HG03575 (cell line): ENCODE results near the gene DGAT2L6.
"Not testable (repeated sequence)": the region's sequence is repeated elsewhere in the genome, so short reads cannot be mapped to it uniquely, and the experiment has no call there.

ENCODE experiments used
- ATAC-seq: cut with Tn5 transposase; IDR thresholded peaks from one replicate; pipeline ENCODE4 v1.9.1; 2021; ENCODE audit not compliant: unreplicated experiment, insufficient number of reproducible peaks, low FRiP score; ENCODE audit errors: extremely low read depth

The DGAT2L6 gene

DNA sequence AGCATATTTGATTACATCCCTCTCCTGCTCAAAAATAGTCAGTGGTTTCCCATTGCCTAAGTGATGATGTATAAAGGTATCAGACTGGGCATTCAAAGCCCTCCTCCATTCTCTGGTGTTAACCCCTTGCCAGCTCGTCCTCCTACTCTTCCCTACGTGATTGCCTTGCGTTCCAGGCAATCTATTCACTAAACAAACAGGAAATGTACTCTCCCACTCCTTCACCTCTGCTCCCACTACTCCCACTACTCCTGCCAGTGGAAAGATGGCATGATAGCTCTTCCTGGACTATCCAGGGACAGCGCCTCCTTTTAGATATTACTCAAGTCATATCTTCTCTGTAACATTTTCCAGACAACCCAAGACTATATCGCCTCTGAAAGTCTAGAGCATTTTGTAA lies 5.8 kb downstream of the DGAT2L6 start:
- no peak for ATAC-seq

DNA sequence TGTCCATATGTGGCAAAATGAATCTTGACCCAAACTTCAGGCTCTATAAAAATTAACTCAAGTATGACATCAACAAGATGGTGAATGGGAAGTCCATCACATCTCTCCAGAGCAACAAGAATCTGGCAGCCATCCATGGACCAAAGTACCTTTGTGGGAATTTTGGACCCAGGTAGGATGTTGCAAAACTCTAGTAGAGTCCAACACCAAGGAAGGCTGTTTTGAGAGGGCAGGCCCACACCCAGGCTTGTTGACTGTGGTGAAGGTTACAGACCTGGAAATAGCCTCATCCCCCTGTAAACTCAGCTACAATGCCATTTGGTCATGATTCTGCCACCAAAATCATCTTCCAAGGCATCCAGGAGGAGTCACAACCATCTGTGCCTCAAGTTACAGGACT lies 12.9 kb downstream of the DGAT2L6 start:
- ATAC-seq, result no peak

DNA sequence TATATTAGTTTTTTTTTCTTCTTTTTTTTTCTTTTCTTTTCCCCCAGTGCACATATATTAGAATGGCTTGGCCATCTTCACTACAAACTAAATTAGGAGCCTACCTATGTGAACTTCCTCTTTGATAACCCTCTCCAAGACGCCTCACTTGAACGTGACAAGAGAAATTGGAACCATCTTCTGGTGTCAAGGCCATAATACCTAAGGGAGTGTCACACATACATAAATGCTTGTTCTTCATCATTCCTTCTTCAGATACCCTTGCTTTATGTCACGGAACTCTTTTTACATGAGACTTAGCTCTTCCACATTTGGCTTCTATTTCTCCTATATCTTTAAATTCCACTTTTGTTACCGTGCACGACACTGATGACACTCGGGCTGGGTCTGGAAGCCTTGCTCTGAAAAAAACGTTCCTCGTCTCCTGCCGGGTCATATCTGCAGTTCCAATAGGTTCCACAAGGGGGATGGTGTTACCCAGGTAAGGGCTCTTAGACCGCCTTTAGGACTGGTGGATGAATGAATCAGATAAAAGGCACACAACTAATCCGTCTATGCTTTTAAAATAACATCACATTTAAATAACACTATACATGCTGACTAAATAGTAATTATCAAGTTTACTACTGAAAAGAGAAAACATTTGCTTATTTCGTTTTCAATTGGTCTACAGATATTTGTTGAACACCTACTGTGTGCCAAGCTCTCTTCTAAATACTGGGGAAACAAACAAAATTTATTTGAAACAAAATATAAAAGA lies 19.9 kb downstream of the DGAT2L6 start:
- no peak for ATAC-seq

DNA sequence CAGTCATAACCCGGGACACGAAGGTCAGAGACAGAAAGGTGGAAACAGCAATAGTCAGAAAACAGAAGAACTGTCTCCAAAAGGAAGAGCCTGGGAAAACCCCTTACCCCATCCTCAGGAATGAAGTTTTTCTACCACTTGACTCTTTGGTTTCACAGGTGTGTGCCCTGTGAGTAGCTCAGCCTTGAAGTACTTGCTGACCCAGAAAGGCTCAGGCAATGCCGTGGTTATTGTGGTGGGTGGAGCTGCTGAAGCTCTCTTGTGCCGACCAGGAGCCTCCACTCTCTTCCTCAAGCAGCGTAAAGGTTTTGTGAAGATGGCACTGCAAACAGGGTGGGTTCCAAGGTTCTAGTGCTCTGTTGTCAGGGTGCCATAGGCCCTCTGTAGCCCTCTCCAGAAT lies 24.4 kb downstream of the DGAT2L6 start:
- ATAC-seq, result no peak

DNA sequence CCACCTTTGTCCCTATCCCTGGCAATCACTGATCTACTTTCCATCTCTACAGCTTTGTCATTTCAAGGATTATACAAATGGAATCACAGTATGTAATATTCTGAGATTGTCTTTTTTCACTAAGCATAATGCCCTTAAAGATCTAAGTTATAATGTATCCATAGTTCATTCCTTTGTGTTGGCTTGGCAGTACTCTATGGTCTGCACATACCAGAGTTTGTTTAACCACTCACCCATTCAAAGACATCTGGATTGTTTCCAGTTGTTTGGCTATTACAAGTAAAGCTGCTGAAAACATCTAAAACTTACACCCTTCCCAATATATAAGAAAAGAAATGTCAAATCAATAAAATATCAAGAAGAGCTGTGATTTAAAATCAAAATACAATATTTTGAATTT lies 31.2 kb downstream of the DGAT2L6 start:
- no peak for ATAC-seq

DNA sequence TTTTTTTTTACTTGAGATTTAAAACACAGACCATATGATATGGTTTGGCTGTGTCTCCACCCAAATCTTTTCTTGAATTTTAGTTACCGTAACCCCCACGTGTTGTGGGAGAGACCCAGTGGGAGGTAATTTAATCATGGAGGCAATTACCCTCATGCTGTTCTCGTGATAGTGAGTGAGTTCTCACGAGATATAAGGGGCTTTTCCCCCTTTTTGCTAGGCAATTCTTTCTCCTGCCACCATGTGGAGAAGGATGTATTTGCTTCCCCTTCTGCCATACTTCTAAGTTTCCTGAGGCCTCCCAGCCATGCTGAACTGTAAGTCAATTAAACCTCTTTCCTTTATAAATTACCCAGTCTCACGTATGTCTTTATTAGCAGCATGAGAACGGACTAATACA lies 32.3 kb downstream of the DGAT2L6 start:
- ATAC-seq, result not testable (repeated sequence)

DNA sequence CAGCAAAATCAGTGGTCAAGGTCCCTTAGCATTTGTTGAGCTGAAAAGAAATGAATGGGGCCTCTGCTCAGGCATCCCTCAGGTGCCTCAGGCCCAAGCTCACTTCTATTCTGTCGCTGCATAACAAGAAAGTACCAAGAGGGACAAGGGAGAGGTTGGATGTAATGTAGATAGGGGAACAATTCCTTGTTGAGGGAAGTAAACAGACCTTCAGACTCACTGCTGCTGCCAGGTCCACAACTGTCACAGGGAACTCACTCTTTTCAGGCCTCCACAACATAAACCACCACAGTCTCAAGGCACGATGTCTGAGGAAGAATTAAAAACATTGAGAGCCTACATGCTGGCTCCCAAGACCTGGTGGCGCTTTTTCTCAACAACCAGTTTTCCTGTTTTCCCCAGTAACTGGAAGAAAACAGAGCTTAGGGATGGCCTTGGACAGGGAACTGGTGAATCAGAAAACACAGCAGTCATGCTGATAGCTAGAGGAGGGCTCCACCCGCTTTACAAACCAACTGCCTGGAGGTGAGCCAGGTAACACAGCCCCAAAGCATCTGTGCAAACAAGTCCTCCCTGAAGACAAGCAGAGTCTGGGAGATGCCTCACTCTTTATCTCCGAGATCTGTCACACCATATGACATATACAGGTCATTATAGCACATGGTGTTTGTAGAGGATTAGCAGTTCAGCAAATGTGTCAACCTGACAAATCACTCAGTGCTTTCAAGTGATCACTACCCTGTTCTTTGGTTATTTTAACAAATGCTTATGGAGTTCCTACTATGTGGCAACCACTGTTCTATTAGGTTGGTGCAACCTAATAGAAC lies 42.9 kb downstream of the DGAT2L6 start:
- ATAC-seq, result no peak

DNA sequence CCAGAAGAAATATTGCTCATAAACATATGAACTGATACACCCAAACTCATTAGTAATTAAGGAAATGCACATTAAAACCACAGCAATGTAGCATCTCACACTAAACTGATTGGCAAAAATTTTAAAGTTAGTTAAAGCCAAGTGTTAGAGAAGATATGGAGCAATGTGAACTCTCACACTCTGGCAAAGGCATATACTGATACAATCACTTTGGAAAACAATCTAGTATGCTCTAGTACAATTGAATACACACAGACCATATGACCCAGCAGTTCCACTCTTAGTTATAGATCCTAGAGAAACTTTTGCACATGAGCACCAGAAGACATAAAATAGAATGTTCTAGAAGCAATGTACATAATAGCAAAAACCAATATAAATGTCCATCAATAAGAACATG lies 48.8 kb downstream of the DGAT2L6 start:
- no peak for ATAC-seq

DNA sequence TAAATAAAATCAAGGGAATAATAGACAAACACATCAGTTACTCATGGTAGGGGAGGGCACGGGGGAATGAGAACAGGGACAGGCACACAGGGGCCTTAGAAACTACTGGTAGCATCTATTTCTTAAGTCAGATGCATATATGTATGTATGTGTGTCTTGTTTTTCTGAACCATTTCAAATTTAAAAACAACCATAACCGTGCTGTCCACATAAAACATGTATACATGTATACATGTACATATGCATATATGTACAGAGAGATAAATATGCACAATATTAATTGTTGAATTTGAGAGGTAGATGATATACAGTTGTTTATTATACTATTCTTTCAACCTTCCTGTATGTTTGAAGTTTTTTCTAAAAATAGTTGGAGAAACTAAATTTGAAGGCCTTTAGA lies 49.4 kb downstream of the DGAT2L6 start:
- no peak for ATAC-seq

DNA sequence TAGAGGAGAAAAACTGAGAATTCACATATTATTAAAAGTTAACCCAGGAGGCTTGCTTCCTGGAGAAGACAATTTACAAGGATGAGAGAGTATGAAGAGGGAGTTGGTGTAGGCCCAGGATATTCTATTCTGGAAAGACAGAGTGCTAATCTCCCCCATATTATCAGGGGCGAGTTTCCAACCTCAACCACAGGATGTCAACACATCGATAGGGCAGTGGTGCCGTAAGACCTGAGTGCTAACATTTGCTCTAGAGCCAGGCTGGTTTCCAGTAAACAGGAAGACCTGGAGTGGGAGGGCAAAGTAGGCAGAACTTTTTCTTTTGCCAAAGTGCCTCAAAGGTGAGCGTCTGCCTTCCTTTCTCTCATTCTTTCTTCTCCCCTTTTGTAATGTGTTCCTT lies 54.4 kb downstream of the DGAT2L6 start:
- ATAC-seq, result no peak

DNA sequence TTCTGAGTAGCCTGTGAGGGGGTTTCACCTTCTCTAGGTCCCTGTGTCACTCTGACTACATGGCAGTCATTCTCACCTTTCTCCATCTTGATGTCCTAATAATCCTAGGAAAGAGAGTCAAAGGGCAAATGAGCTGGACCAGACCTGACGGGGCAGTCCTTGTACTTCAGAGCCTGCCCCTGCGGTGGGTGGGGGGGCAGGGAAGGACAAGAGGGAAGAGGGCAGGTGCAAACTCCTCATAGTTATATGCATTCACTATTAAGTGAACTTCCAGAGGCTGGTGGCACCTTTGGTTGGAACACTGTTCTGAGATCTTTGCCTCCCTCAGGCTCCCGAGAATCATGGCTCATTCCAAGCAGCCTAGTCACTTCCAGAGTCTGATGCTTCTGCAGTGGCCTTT lies 57.1 kb downstream of the DGAT2L6 start, which contains the start of gene AWAT1:
TSS of gene AWAT1 (plus strand) at position 301 of the 400 bp plus-strand sequence. CDS start at position 342, 41 bp downstream.
- no peak for ATAC-seq

DNA sequence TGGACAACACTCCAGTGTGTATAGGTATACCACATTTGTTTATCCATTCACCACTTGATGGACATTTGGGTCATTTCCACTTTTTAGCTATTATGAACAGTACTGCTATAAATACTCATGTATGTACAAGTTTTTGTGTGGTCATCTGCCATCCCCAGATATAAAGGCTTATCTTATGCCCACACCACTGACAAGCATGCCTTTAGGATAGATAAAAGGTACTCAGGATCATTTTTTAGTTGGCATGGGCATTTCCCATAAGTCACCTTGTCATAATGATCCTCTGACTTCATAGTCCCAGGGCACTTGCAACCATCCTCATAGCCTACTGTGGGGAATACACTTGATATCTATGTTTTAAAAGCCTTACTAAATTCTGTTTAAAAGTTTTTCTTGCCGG lies 63.5 kb downstream of the DGAT2L6 start:
- ATAC-seq, result no peak

DNA sequence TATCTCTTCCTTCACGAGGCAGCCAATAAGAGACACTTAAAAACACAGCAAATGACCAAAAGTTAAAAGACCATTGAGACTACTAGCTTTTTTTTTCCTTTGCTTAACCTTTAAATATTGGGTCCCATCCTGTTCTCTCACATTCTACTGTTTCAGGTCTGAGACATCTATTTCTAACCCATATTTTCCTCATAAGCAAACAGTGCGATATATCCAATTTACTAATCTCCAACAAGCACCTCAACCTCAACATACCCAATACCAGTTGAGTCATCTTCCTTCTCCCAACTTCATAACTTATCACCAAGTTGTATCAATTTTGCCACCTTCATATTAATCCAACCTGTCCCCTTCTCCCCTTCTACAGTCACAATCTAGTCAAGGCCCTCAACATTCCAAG lies 64.2 kb downstream of the DGAT2L6 start:
- no peak for ATAC-seq

DNA sequence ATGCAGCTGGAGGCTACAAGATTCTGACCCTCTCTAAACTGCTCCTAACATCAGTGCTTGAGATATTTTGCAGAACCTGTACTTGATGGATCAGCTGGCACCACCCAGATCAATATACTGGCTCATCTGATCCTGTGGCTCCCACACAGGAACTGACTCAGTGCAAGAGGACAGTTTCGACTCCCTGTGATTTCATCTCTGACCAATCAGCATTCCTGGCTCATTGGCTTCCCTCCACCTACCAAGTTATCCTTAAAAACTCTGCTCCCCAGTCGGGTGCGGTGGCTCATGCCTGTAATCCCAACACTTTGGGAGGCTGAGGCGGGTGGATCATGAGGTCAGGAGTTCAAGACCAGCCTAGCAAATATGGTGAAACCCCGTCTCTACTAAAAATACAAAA lies 66.3 kb downstream of the DGAT2L6 start:
- ATAC-seq, result not testable (repeated sequence)

DNA sequence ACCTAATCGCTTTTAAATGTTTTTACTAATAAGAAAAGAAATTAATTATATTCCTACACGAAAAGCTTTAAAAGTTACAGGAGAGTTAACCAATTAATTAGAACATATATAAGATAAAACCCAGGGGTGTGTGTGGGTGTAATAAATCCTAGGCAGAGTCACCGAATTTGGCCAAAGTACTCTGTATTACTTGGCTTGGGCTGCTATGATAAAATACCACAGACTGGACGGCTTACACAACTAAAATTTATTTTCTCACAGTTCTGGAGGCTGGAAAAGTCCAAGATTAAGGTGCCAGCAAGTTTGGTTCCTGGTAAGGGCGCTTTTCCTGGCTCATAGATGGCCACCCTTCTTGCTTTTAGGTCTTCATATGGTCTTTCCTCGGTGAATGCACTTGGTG lies 67.6 kb downstream of the DGAT2L6 start:
- no peak for ATAC-seq

DNA sequence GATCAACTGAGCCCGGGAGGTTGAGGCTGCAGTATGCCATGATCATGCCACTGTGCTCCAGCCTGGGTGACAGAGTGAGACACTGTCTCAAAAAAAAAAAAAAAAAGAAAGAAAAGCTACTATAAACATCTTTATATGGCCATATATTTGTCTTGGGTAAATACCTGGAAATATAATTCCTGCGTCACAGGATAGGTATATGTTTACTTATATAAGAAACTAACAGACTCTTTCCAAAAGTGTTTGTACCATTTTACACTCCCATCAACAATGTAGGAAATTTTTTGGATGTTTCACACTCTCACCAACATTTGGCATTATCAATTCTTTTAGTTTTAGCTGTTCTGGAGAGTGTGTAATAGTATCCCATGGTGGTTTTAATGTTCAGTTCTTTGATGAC lies 70.0 kb downstream of the DGAT2L6 start:
- ATAC-seq, result no peak

DNA sequence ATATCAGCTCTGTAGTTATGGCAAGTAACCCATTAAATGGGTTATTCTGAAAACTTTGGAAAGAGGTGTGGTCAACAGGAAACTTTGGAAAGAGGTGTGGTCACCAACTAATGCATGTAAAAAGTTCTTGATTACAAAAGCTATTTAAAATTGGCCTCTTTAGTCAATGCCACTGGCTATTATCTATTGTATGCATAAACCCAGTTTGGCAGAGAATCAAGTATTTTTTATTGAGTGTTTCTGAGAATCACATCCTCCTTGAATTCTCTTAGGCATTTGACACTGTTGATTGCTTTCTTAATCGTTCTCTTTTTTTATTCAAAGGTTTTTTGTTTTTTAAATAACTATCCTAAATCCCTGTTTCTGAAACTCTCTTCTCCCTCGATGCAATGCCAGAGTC lies 75.2 kb downstream of the DGAT2L6 start:
- ATAC-seq, result no peak

DNA sequence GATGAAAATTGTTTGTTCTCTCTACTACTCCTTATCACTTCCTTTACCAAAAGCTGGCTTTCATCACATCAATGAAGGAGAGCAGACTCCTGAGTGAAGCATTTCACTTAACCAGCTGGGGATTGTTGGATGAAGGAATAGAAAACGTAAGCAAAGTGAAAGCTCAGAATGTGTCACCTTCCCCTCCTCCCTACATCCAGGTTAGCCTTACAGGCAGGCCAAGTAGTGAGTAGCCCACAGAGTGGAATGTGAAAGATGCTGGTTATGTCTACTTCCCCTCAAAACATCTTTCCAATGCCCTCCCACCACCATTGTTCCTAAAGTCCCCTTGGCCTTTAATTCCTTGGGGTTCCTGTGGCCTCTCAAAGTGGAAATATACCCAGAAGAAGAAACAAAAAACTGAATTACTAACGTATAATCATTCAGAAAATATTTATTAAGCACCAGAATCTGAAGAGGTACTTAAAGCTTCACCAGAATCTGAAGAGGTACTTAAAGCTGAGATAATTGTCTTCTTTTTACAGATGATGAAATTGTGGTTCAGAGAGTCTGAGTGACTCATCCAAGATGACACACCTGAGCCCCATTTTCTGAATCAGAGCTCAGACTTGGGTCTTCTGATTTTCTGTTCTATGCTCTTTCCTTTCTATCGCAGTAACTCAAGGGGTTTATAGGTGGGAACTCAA lies 76.2 kb downstream of the DGAT2L6 start:
- no peak for ATAC-seq

DNA sequence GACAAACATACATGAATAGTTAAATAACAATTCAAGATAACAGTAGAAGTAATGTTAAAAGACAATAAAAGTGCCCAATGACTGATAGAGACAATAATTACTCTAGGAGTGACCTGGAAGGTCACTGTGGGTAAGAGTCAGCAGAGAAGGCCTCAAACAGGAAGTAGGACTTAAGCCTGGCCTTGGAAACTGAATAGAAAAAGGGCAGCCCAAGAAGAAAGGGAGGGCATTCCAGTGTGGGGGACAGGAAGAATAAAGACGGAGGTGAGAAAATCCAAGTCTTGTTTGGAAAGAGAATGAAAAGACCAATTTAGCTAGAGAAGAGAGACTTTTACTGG lies 76.7 kb downstream of the DGAT2L6 start:
- ATAC-seq, result no peak

DNA sequence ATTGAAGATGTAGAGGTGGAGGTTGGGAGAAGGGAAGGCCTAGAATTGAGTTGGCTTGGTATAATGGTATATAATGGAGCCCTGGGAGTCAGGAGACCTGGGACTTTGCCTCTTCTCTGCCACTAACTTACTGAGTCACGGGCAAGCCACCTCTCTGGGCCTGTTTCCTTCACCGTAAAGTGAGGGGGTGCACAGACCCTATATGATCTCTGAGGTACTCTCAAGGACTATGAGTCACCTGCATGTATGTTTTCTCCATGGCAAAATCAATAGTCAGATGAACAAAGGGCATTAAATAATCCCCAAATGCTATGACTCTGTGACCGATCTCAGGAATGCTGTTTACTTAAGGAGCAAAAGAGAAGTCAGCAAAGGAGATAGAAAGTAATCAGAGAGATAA lies 77.6 kb downstream of the DGAT2L6 start:
- ATAC-seq, result no peak
